HG03095 (cell line): ENCODE measurements around the gene NBAS.

Experiments used
- ATAC-seq: cut with Tn5 transposase; IDR thresholded peaks from one replicate; pipeline ENCODE4 v1.9.1; 2021; ENCODE audit warnings: moderate library complexity; ENCODE audit not compliant: unreplicated experiment

The NBAS gene

GRCh38 chr2:15560988-15561573, at the start of gene NBAS:
TSS of gene NBAS (minus strand) at chr2:15561334. CDS start at chr2:15561304, 30 bp downstream.
- ATAC-seq, result peak; percentile 84

- no peak for ATAC-seq
Measured at GRCh38 chr2:15610430-15610952, 49.4 kb upstream of the NBAS start.

DNA sequence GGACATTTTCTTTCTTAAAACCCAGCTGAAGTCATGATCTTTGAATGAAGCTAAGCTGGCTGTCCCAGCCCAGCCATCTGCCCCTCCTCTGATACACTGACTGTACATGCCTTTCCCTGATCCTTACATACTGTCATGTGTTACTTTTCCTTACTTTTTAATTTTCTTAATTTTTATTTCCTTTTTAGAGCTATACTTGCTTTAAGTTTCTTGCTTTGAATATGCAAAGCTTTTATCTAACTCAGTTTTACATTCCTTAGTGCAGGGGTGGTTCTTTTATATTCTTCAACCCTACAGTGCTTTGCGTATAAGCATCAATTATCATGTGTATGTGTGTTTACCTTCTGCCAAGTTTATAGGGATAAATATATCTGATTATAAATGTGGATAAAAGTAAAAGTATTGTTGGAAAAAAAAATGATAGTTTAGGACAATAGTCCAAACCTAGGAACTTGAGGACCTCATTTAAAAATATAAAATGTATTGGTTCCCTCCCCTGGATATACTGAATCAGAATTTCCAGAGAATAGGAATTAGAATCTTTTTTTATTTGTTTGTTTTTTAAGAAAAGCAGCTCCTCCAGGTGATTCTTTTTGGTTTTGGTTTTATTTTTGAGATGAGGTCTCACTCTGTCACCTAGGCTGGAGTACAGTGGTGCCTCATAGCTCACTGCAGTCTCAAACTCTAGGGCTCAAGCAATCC, 48.4 kb upstream of the NBAS start:
- no peak for ATAC-seq

DNA sequence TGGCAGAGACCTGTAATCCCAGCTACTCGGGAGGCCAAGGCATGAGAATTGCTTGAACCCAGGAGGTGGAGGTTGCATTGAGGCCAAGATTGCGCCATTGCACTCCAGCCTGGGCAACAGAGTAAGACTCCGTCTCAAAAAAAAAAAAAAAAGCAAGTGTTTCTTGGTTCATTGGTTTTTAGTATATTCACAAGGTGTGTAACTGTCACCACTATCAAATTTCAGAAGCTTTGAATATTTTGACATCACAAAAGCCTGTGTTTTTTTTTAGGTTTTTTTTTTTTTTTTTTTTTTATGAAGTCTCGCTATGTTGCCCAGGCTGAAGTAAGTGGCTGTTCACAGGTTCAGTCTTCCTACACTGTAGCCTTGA, 47.2 kb upstream of the NBAS start:
- ATAC-seq, result no peak

DNA sequence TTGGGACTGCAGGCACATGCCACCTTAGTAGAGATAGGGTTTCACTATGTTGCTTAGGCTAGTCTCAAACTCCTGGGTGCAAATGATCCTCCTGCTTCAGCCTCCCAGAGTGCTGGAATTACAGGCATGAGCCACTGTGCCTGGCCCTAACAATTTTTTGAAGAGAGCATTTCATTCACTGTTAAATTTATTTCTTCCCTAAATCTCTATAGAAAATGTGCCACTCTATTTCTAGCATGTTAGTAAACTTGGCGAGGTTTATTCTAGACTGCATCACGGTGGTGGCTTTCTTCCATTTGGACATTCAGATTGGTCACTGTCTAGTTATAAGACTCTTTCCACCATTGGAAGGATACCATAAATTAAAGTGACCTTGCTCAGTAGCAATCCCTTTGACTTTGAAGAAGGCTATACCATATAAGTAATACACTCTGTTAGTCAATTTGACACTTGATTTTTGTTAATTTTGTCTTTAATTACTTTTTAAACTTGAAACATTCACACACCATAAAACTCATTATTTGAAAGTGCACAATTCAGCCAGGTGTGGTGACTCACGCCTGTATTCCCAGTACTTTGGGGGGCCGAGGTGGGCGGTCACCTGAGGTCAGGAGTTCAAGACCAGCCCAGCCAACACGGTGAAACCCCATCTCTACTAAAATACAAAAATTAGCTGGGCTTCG, 46.7 kb upstream of the NBAS start:
- ATAC-seq, result no peak

- no peak for ATAC-seq
Measured at GRCh38 chr2:15606481-15607441, 45.6 kb upstream of the NBAS start.

DNA sequence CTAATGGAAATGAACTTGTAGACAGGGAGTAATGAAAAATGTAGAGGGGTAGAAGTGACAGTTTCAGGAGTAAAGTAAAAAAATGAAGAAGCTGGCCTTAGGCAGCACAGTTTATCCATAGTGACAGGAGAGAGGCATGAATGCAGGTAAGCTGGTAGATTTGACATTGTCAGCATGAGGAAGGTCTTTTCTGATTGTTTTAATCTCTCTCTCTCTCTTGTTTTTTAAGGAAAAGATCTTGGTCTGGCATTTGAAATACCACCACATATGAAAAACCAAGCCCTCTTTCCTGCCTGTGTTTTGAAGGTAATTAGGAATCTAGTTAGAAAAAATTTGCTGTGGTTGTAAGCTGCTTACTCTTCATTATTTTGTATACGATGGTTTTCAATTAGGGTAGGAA, 44.6 kb upstream of the NBAS start:
- ATAC-seq, result no peak

- ATAC-seq, result no peak
Measured at GRCh38 chr2:15603948-15604347, 42.8 kb upstream of the NBAS start.

- ATAC-seq, result no peak
Measured at GRCh38 chr2:15603044-15603765, 42.1 kb upstream of the NBAS start.

DNA sequence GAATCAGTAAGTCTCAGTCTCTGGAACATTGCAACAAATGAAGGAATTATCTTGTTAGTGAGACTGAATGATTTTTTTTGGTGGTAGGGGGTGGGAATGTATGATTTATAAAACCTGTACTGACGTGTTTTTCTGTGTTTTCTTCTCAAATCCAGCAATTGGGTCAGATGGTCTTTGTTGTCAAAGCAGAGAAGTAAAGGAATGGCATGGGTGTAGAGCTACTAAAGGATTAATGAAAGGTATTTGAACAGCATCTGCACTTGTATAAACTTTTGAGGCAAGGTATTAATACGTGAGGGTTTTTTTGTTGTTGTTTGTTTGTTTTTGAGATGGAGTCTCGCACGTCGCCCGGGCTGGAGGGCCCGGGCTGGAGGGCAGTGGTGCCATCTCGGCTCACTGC, 41.3 kb upstream of the NBAS start:
- ATAC-seq, result no peak

GRCh38 chr2:15601681-15602080, 40.5 kb upstream of the NBAS start:
- no peak for ATAC-seq

GRCh38 chr2:15599994-15600393, 38.9 kb upstream of the NBAS start:
- no peak for ATAC-seq

GRCh38 chr2:15596968-15597367, 35.8 kb upstream of the NBAS start:
- ATAC-seq, result no peak

- no peak for ATAC-seq
Measured at GRCh38 chr2:15596350-15596749, 35.2 kb upstream of the NBAS start.

DNA sequence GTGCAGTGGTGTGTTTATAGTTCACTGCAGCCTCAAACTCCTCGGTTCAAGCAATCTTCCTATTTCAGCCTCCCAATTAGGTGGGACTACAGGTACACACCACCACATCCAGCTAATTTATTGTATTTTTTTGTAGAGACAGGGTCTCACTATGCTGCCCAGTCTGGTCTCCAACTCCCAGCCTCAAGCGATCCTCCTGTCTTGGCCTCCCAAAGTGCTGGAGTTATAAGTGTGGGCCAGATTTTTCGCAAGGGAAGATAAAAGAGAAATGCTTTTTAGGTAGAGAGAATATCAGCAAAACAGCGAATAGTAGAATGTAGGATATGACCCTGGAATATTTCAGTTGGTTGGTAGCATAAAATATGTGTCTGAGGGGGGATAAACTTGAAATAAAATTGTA, 34.8 kb upstream of the NBAS start:
- no peak for ATAC-seq

- ATAC-seq, result no peak
Measured at GRCh38 chr2:15595342-15595905, 34.3 kb upstream of the NBAS start.

DNA sequence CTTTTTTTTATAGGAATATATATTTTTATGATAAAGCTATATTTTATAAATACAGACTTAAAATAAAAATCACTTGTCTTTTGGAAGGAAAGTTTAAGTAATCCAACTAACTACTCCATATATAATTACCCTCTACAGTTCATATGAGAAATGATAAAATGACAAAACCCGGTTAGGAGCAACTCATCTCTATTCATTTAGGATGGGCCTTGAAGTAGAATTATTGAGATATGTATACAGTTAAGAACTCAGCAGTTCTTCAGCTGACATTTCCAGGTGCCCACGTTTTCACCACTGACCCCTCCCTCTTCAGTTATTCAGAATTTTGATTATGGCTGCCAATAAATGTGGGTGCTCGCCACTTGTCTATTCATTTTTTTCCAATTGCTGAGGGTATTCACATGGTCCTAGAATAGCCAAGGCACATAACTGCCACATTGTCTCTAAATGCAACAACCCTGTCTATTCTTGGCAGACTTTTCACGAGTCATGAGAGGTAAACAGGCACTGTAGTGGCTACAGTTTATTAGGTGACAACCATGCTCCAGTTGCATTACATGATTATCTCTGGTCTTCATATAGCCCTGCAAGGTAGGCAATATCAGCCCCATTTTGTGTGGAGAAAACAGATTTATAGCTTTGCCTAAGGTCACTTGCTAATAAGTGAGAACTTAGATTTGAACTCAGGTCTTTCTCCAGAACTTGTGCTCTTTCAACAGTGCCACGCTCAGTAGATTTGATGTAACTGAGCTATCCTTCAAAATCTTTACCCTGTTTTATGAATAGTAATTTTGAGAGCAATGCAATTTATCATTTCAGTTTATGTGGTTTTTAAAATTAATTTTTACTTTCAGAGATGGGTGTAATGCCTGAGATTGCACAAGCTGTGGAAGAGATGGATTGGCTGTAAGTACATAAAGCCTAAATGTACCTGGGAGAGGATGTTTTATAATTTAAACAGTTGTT, 33.4 kb upstream of the NBAS start:
- ATAC-seq, result no peak

- ATAC-seq, result no peak
Measured at GRCh38 chr2:15593327-15593705, 32.2 kb upstream of the NBAS start.
